NCI-H2107 treated with DMSO at 0.1 percent for 48 hours (cell line): ENCODE results near the gene CPVL.
"Not testable (repeated sequence)": the region's sequence is repeated elsewhere in the genome, so short reads cannot be mapped to it uniquely, and the experiment has no call there.

Source experiments
- DNase-seq: peaks from one replicate; lab custom pipeline; 2025; ENCODE audit not compliant: unreplicated experiment; lab: John Stamatoyannopoulos, UW

Gene CPVL

GRCh38 chr7:29093091-29093490 is 53.2 kb downstream of the CPVL start:
- DNase-seq, result not testable (repeated sequence)

GRCh38 chr7:29091715-29092114 is 54.6 kb downstream of the CPVL start:
- DNase-seq, result no peak

- DNase-seq, result no peak
Observed at GRCh38 chr7:29090836-29091601, 55.3 kb downstream of the CPVL start.

GRCh38 chr7:29090151-29090805 is 56.1 kb downstream of the CPVL start:
- DNase-seq, result no peak

GRCh38 chr7:29087840-29088170 is 58.5 kb downstream of the CPVL start:
- no peak for DNase-seq

GRCh38 chr7:29086545-29086944 is 59.8 kb downstream of the CPVL start:
- DNase-seq, result peak; percentile 81

- no peak for DNase-seq
Observed at GRCh38 chr7:29084832-29085231, 61.5 kb downstream of the CPVL start.

GRCh38 chr7:29080803-29081202 is 65.5 kb downstream of the CPVL start:
- DNase-seq, result peak; percentile 38

- DNase-seq, result no peak
Observed at GRCh38 chr7:29078311-29079260, 67.8 kb downstream of the CPVL start.

- DNase-seq, result no peak
Observed at GRCh38 chr7:29077854-29078253, 68.5 kb downstream of the CPVL start.

- DNase-seq, result no peak
Observed at GRCh38 chr7:29077176-29077575, 69.2 kb downstream of the CPVL start.

- DNase-seq, result no peak
Observed at GRCh38 chr7:29076631-29077030, 69.7 kb downstream of the CPVL start.

- DNase-seq, result no peak
Observed at GRCh38 chr7:29075606-29076005, 70.7 kb downstream of the CPVL start.

GRCh38 chr7:29071203-29071874 is 75.0 kb downstream of the CPVL start:
- DNase-seq, result no peak

- DNase-seq, result no peak
Observed at GRCh38 chr7:29066641-29067040, 79.7 kb downstream of the CPVL start.

- DNase-seq, result no peak
Observed at GRCh38 chr7:29065181-29065857, 81.0 kb downstream of the CPVL start.

GRCh38 chr7:29063872-29064271 is 82.5 kb downstream of the CPVL start:
- DNase-seq, result no peak

GRCh38 chr7:29063236-29063635 is 83.1 kb downstream of the CPVL start:
- no peak for DNase-seq

- no peak for DNase-seq
Observed at GRCh38 chr7:29053105-29053872, 93.0 kb downstream of the CPVL start.

- DNase-seq, result no peak
Observed at GRCh38 chr7:29046978-29047377, 99.4 kb downstream of the CPVL start.
